ENCODE results near the gene ARL6IP1.
"Not testable (repeated sequence)": the region's sequence is repeated elsewhere in the genome, so short reads cannot be mapped to it uniquely, and the experiment has no call there.

Gene ARL6IP1

DNA sequence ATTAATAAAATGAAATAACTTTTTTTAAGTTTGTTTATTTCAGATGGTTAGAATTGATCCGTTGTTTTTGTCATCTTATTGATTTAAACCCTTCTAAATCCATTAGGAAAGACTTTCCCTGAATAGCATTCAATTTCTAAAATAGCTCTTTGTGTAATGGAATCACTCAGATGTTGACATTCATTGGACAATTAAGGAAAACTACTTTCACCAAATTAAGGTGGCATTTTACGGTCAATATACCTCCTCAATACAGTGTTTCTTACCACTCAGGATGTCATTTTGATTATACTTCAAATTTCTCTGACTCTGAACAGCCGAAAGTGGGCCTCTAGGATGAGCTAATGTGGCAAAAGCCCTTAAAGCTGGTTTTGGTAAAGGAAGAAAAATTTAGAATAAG lies 1.8 kb downstream of the ARL6IP1 start:
- DNase-seq (ENCODE audit: low read depth in 2 of 2) = no peak

DNA sequence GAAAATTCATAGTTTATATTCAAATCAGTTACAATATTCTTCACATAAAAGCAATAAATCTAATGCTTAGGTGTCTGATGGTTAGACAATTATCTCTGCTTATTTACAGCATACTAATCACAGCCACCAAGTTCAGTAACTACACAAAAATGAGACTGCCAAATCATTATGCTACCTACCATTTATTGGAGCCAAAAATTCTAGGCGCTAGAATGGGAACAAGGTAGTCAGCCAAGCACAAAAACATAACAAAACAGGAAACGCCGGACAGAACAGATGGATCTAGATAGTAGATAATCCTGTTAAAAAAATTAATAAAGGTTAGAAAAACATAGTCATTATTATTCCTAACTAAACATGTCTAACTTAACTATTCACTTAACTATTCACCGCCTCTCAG lies 3.6 kb downstream of the ARL6IP1 start:
- DNase-seq (ENCODE audit: low read depth in 2 of 2) = no peak

DNA sequence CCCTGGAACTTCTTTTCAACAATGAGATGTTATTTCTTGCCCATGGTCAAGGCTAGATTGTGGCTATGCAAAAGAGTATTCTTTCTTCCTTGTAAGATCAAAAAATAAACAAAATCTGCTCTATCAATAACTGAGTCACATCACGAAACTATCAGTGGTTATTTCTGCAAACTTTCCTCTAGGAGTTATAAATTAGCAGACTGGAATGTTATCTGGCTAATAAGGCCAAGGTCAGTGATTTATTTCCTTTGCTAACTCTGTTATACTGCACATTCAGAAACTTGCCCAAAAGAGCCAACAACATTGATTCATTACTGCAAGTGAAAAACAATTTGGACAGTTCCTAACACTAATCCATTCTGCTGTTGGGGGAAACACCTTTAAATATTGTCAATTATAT lies 5.0 kb downstream of the ARL6IP1 start:
- no peak for DNase-seq (ENCODE audit: low read depth in 2 of 2)

DNA sequence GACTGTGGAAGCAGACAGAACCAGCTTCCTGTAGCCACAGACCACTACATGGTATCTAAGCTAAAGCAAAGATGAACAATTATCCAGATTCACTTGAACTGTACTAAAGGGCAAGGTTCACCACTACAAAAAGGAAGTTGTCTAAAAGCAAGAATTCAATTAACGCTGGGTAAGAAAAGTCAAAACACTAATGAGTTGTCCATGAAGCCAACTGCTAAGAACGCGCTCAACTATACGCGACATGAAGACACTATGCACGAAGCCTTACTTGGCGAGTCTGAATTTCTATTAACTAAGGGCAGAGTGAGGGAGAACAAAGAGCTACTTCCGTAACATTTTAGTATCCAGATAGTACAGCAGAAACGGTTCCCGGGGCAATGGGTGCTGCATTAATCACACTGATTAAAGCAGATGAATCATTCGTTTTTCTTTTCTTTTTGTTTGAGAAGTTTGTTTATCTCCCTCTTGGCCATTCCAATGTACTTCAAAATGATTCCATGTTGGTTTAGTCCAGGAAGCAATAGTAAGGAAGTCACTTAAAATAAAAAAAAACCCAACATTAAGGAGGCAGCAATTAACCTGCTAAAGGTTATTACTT lies 8.4 kb downstream of the ARL6IP1 start:
- DNase-seq (ENCODE audit: low read depth in 2 of 2) = no peak

DNA sequence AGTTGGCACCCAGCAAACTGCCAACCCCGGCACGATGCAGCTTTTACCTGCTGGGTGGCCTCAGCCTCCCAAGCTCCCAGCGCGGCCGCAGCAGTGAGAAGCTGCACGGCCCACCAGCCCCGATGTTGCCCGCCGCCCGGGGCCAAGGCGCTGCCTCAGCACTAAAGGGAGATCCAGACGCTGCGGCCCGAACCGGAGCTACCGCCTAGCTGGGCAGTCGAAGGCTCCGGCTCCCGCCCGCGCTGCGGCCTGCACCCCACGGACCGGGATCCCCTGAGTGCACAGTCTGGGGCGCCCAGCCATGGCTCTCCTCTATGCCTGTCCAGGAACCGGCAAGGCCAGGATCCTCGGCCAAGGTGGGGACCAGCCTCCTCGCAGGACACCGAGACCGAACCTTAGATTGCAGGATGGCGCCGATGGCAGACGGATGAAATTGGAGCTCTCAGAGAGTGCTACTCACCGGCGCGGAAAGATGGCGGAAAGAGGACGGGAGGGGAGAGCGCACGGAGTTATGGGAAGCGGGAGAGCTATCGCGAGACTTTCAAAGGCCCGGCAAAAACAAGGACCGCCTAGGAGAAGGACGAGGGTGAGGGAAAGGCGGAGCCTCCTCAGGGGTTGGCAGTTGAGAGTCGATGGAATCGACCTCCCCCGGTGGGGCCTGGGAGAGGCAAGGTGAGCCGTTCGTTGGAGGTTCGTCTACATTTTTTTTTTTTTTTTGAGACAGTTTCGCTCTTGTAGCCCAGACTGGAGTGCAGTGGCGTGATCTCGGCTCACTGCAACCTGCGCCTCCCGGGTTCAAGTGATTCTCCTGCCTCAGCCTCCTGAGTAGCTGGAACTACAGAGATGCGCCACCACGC lies 11.3 kb downstream of the ARL6IP1 start, which contains the start of gene RPS15A:
Gene RPS15A (minus strand): TSS at position 485 of the 857 bp plus-strand sequence. CDS start 1,221 bp downstream, outside the sequence.
- peak; percentile 76 to 81 for DNase-seq (ENCODE audit: low read depth in 2 of 2)

DNA sequence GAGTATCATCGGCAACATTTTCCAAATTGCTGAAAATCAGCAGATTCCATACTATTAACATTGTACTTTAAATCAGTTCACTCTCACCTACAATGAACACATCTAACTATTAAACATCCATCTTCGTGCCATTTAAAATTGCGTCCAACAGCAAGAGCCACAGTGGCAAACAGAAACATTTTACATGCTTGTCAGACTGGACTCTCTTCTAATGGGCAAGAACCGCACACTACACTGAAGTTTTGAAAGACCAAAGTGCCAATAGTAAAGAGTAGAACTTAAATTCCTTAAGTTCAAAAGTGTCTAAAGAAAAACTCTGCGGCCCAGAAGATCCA lies 11.9 kb downstream of the ARL6IP1 start:
- no peak for DNase-seq (ENCODE audit: low read depth in 2 of 2)

DNA sequence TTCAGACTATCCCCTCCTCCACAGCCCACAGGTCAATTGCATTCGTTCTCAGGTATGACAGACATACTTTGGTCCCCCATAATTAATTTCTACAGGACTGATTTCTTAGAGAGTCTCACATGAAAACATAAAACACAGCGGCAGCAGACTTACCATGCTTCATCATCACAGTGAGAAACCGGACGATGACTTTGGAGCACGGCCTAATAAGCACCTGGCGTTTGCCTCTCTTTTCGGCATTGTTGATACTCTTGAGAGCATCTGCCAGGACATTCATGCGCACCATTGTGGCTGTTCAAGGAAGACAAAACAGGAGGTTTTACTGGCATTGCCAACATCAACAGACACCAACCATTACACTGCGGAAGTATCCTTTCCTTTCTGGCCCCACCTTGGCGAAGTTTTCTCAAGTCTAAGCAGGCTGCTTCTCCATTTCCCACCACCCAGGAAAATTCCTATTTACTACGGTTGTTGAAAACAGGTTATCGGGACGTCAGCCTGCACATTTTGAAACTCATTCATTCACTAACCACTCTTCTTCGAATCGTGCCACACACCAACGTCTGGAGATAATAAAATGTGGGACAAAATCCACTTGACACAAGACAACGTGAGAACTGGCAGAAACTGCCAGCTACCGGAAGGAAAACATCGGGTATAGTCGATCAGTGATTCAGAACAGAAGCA lies 12.4 kb downstream of the ARL6IP1 start:
- no peak for DNase-seq (ENCODE audit: low read depth in 2 of 2)

DNA sequence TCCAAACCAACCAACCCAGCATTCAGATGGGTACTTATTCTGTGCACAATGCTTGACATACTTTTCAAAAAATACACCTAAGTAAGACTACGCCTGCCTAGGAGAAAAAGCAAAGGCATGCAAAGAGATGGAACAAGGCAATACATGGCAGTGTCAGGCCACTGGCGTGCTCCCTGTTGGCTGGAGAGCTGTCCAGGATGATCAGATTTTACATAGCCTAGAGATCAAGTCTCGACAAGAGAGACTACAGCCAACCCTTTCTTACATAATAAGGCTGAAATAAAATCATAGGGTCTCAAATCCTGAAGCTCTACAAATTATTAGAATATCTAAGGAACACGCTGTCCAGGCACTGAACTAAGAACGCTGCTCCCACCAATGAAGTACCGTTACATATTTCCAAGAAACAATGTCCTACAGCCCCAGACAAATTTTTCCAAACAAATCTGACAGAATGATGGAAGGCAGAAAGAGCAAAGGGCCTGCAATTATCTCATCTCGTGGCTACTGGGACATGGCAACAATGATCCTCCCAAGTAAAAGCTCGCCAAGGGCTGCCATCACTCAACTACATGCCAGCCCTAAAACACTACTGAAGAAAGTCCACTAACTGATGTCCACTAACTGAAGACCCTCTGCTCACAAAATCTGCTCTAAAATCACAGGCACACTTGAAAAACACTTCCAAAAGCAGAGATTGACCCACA lies 16.3 kb downstream of the ARL6IP1 start:
- no peak for DNase-seq (ENCODE audit: low read depth in 2 of 2)

DNA sequence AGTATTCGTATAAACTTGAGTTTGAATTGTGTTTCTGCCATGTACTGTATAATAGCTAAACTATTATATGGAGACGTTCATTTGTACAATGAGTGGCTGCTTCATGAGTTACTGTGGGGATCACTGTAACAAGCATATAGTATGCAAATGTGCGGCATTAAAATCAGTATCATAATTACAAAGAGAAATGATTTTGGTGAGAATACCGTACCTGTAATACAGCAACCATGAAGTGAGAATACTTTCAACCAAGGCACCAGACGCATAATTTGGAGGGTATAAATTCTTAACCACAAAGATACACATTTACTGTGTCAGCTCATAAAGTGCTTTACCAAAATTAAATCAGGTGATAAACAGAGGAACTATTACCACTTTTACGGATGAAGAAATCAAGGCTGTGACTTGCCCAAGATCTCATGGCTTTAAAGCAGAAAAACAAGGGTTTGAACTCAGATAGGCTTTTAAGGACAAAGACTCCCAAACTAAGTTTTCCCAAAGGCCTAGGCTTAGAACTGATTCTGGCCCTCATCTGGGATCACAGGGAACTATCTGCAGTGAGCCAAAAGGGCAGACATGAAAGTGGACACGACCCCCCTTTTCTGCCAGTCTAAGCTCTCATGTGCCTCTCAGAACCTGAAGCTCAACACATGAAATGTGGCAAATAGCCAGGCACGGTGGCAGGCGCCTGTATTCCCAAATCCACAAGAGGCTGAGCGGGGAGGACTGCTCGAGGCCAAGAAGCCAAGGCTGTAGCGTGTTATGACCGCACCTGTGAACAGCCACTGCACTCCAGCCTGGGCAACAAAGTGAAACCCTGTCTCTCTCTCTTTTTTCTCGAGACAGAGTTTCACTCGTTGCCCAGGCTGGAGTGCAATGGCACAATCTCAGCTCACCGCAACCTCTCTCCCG lies 17.7 kb downstream of the ARL6IP1 start:
- no peak for DNase-seq (ENCODE audit: low read depth in 2 of 2)

DNA sequence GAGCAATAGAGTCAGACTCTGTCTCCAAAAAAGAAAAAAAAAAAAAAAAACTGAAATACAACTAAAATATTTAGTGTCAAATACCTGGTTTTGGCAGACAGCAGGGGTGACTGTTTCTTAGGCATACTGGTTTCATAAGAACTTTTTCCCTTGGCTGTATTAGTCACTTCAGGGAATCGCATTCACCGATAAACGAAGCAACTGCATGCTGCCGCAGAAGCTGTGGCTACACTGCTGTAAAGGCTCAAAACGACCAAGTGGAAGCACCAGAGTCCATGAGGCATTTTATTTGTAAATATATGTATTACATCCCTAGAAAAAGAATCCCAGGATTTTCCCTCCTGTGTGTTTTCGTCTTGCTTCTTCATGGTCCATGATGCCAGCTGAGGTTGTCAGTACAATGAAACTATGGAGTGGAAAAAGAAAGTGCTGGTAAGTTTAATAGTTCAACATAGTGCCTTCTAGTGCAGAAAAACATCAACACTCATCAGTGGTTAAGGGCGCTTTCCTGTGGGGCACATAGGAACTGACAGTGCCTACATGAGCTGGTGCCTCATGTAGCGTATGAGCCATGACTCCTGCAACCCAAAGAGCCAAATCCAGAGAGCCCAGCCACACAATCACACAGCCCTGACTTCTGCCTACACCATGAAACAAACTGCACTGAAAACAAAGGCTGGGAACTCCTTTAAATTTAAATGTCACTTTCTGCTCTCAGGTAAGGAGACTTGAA lies 18.5 kb downstream of the ARL6IP1 start:
- DNase-seq (ENCODE audit: low read depth in 2 of 2) = no peak

DNA sequence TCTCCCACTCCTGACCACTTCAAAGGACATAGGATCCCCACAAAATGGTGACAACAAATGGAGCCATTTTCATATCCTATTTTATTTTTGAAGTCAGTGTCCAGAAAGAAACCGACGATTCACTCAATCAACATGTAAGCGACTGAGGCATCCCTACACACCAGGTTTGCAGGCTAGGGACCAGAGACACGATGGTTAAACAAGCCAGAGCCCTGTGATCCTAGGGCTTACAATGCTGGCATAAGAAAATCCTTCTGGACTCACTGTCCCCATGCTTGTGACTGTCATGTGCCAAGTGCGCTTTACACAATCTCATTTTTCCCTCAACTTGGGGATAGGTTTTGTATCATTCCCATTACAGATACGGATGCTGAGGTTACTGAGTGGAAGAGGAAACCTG lies 20.1 kb downstream of the ARL6IP1 start:
- not testable (repeated sequence) for DNase-seq (ENCODE audit: low read depth in 2 of 2)

DNA sequence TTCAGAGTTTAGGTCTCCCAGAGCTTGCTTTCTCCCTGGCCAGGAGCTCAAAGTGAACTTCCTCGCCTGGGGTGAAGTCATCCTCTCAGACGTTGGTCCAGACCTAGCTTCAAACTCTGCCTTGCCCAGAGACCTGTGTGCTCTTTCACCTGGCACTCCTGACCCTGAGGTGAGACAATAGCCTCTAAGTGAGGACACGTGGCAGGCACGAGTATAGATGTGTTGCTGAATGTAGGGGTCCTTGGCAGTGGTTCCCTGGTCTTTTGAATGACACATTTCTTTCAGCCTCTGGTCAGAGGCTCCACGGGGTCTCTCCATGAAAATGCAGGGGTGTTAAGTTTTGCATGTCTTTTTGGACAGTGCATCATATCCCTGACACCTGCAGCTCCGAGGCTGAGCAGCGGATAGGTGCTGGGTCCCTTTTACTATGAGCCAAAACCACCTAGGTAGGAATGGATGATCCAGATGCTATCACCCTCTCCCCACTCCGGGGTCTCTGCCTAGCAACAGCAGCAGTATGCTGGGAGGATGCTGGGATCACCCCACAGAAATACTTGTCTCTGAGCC lies 20.8 kb downstream of the ARL6IP1 start:
- DNase-seq (ENCODE audit: low read depth in 2 of 2) = not testable (repeated sequence)

DNA sequence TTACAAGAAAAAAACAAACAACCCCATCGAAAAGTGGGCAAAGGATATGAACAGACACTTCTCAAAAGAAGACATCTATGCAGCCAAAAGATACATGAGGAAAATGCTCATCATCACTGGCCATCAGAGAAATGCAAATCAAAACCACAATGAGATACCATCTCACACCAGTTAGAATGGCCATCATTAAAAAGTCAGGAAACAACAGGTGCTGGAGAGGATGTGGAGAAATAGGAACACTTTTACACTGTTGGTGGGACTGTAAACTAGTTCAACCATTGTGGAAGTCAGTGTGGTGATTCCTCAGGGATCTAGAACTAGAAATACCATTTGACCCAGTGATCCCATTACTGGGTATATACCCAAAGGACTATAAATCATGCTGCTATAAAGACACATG lies 23.7 kb downstream of the ARL6IP1 start:
- not testable (repeated sequence) for DNase-seq (ENCODE audit: low read depth in 2 of 2)

DNA sequence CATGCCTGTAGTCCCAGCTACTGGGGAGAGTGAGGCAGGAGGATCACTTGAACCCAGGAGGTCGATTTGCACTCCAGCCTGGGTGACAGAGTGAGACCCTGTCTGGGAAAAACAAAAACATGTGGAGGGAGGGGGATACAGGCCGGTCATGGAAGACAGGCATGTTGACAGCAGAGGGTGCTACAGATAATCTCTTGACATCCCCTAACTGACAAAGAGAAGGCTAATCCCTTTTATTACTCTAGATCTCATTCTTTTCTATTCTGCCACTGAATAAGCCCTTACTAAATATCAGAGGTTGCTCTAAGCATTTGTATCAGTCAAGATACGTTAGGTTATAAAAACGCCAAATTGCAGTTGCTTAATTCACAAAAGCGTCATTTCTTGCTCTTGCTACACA lies 25.0 kb downstream of the ARL6IP1 start:
- DNase-seq (ENCODE audit: low read depth in 2 of 2) = not testable (repeated sequence)

DNA sequence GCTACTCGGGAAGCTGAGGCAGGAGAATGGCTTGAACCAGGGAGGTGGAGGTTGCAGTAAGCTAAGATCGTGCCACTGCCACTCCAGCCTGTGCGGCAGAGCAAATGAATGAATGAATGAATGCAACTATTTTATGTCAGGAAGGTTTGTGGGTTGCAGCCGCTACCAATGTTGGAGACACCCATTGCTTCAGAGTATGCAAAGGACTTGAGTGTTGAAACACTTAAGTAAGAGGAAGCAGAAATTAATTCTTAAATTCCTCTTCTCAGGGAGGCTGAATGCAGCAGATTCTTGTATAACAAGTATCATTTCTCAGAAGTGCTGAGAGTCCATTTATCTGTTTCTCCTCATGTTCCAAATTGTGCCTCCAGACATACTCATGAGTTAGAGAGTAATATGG lies 26.7 kb downstream of the ARL6IP1 start:
- not testable (repeated sequence) for DNase-seq (ENCODE audit: low read depth in 2 of 2)

DNA sequence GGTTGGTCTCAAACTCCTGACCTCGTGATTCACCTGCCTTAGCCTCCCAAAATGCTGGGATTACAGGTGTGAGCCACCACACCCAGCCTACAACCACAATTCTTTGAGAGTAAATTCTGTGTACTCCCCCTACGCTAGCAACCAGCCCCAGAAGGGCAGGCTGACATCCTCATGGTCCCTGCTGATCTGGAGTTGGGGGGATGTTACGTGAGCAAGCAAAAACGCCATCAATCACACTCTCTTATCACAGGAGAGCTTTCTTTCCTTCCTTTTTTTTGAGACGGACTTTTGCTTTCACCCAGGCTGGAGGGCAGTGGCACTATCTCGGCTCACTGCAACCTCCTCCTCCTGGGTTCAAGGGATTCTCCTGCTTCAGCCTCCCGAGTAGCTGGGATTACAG lies 29.2 kb downstream of the ARL6IP1 start:
- DNase-seq (ENCODE audit: low read depth in 2 of 2) = not testable (repeated sequence)

DNA sequence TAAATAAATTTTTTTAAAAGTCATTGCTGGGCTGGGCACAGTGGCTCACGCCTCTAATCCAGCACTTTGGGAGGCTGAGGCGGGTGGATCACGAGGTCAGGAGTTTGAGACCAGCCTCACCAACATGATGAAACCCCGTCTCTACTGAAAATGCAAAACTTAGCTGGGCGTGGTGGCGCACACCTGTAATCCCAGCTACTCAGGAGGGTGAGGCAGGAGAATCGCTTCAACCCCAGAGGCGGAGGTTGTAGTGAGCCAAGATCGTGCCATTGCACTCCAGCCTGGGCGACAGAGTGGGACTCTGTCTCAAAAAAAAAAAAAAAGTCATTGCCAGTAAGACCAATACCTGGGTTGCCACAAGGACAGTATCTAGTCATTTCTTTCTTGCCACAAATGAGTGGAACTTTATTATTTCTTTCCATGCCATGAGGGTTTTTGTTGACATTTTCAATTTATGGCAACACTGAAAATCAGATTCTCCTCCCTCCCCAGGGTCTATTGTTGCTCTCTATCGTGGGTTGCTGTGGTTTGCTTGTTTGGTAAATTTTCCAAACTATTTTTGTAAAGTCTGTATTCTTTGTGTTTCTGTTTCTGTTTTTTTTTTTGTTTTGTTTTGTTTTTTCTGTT lies 30.9 kb downstream of the ARL6IP1 start:
- not testable (repeated sequence) for DNase-seq (ENCODE audit: low read depth in 2 of 2)

DNA sequence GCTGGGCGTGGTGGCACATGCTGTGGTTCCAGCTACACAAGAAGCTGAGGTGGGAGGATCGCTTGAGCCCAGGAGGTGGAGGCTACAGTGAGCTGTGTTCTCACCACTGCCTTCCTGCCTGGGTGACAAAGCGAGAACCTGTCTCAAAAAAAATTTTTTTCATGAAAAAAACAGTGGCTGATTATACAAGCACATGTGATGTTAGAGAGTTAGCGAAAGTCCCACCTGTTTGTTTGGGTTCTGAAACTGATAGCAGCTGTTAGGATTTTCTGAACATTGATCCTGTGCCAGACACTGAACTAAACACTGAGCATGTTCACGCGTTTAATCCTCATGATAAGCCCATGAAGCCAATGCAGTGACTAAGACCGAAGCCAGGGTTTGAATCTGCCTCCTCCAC lies 34.1 kb downstream of the ARL6IP1 start:
- not testable (repeated sequence) for DNase-seq (ENCODE audit: low read depth in 2 of 2)

DNA sequence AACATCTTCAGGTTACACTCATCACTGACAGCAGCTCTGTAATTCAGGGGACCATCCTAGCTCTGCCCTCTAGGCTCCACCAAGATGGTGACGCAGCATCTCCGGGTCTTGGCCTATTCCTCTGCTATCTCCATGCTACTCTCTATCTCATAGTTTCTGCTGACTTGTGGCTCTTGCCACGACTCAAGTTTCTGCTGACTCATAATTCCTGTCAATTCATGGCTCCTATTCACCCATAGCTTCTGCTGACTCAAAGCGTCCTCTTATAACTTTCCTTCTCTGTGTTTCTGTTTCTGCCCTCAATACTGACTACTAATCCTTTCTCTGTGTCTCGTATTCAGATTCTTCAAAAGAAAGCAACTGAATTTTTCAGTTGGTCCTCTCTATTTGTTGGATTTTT lies 38.6 kb downstream of the ARL6IP1 start:
- DNase-seq (ENCODE audit: low read depth in 2 of 2) = not testable (repeated sequence)
